Thyroid gland (tissue), 4 donors: Measurements from ENCODE around the gene MRTFB.

ENCODE experiments used
- CTCF ChIP-seq, 6 experiments: fragments of 200-600 bp in 3 of 6; fragments of 450-650 bp in 3 of 6; sonication (generic) in 3 of 6; IDR thresholded peaks; one replicate each; pipeline ENCODE4 v1.5.1; 2016 to 2019; ENCODE audit warnings: antibody characterized with exemption in 6 of 6, mild to moderate bottlenecking in 2 of 6, inconsistent platforms in 1 of 6, moderate library complexity in 1 of 6
- POLR2A ChIP-seq, 2 donors: fragments of 450-650 bp; IDR thresholded peaks; one replicate each; pipeline ENCODE4 v1.6.1; 2017; ENCODE audit warnings: antibody characterized with exemption in 2 of 2, mild to moderate bottlenecking in 2 of 2, moderate library complexity in 1 of 2

GRCh38 chr16:14148016-14148415 is 76.9 kb downstream of the MRTFB start:
- TF ChIP-seq CTCF (IDR thresholded peaks at IDR 0.05) = no peak
- no peak for TF ChIP-seq POLR2A (IDR thresholded peaks at IDR 0.05)
